CD4-positive, alpha-beta memory T cell (primary cell): Measurements from ENCODE around the gene MICB. TPM values are rescaled to one million over a fixed set of nuclear protein-coding genes. Genes with fewer than 3 reads are reported as not detected.
A peak's percentile ranks its signal among the peaks of the same experiment; 100 is the strongest.
"Not testable (repeated sequence)": the region's sequence is repeated elsewhere in the genome, so short reads cannot be mapped to it uniquely, and the experiment has no call there.

ENCODE experiments used
- CTCF ChIA-PET: fragments of 350-600 bp; sonication (Branson Sonifier 250); formaldehyde crosslinking; loops from one replicate; lab custom pipeline; 2021; ENCODE audit warnings: inconsistent platforms; ENCODE audit not compliant: partially characterized antibody; lab: Charles Lee
- POLR2A ChIA-PET: fragments of 350-600 bp; sonication (Branson Sonifier 250); formaldehyde crosslinking; loops from one replicate; lab custom pipeline; 2021; ENCODE audit not compliant: partially characterized antibody; lab: Charles Lee
- DNase-seq, 5 donors: peaks; one replicate each; pipeline versions ENCODE4 v3.0.0 to v3.0.0-alpha.2; 2020 to 2022; ENCODE audit warnings: mixed read lengths in 1 of 5
- H3K27ac ChIP-seq: one replicate; pipeline ENCODE4 v1.7.0; 2013; ENCODE audit warnings: low read depth, low read length
- H3K27me3 ChIP-seq: 2 replicates; pipeline ENCODE4 v1.7.0; 2013; ENCODE audit warnings: mild to moderate bottlenecking, low read length, moderate library complexity; ENCODE audit not compliant: insufficient read depth
- H3K36me3 ChIP-seq: 2 replicates; pipeline ENCODE4 v1.7.0; 2013; ENCODE audit warnings: mild to moderate bottlenecking, low read length, moderate library complexity; ENCODE audit not compliant: insufficient read depth
- H3K4me1 ChIP-seq: 2 replicates; pipeline ENCODE4 v1.7.0; 2013; ENCODE audit warnings: mild to moderate bottlenecking, low read length, moderate library complexity; ENCODE audit not compliant: insufficient read depth
- H3K4me3 ChIP-seq, 2 donors: one replicate each; pipeline ENCODE4 v1.7.0; 2013; ENCODE audit warnings: low read length in 2 of 2, mild to moderate bottlenecking in 1 of 2
- H3K9me3 ChIP-seq, 2 donors: one replicate each; pipeline ENCODE4 v1.7.0; 2013; ENCODE audit warnings: low read length in 2 of 2, control low read depth in 1 of 2; ENCODE audit not compliant: control insufficient read depth in 1 of 2
- H3K27ac Mint-ChIP-seq, 7 donors: one replicate each; pipeline ENCODE4 v1.8.0; 2020 to 2021; ENCODE audit warnings: mixed read lengths in 7 of 7, mild to moderate bottlenecking in 6 of 7, inconsistent platforms in 3 of 7, moderate library complexity in 3 of 7
- H3K27me3 Mint-ChIP-seq, 2 donors: one replicate each; pipeline ENCODE4 v1.8.0; 2020 to 2021; ENCODE audit warnings: mixed read lengths in 2 of 2
- H3K36me3 Mint-ChIP-seq, 2 donors: one replicate each; pipeline ENCODE4 v1.8.0; 2020 to 2021; ENCODE audit warnings: mixed read lengths in 2 of 2, inconsistent platforms in 1 of 2, mild to moderate bottlenecking in 1 of 2
- H3K4me1 Mint-ChIP-seq, 4 donors: one replicate each; pipeline ENCODE4 v1.8.0; 2020 to 2021; ENCODE audit warnings: mixed read lengths in 4 of 4, mild to moderate bottlenecking in 1 of 4
- H3K4me3 Mint-ChIP-seq, 8 donors: one replicate each; pipeline ENCODE4 v1.8.0; 2020 to 2021; ENCODE audit warnings: mixed read lengths in 8 of 8, mild to moderate bottlenecking in 7 of 8, moderate library complexity in 6 of 8, inconsistent platforms in 3 of 8
- H3K9me3 Mint-ChIP-seq, 8 donors: one replicate each; pipeline ENCODE4 v1.8.0; 2020 to 2021; ENCODE audit warnings: mixed read lengths in 8 of 8, mild to moderate bottlenecking in 5 of 8, inconsistent platforms in 3 of 8, moderate library complexity in 1 of 8
- intact Hi-C: fragments of 100-400 bp; cut with micrococcal nuclease; formaldehyde crosslinking; loops from one replicate; pipeline ENCODE4 v1.15.1; 2023
- polyA plus RNA-seq, 2 donors: library from polyadenylated mRNA; unstranded; fragments of 300-500 nt; fragmentation: Illumina TruSeq; gene quantifications; one replicate each; pipeline ENCODE4 v1.2.3, GENCODE V29; 2021
- total RNA-seq, 2 experiments: library from RNA; stranded (reverse); gene quantifications; one replicate each; pipeline ENCODE4 v1.2.3, GENCODE V29; 2021

MICB gene
- total and polyA plus RNA-seq, 4 experiments from 2014 or later, result 8.0 to 26.3 (median 16.5) TPM

- Mint-ChIP-seq H3K27me3 (no peaks in the 10 kb centered on the region), H3K4me3 (peak overlapping the region in 1 of 8 donors; percentile 22), H3K27ac (peak overlapping the region; percentile 70 to 99 (median 93)), H3K9me3 (no peaks in the 10 kb centered on the region), H3K4me1 (peaks cover 20 to 37% (median 28%) of the 10 kb centered on the region in 4 donors), H3K36me3 (peaks cover 0 to 9% of the 10 kb centered on the region in 2 donors)
- no peak for DNase-seq
- ChIA-PET CTCF (interaction anchor here (0.8 to 35.1 kb wide), 9 partner anchors 9 to 282 kb away, joined by 3 to 1152 read pairs (median 7); partner anchors contain the start of genes LST1, LTB, NCR3 and TNF), POLR2A (interaction anchor here (0.8 to 52.5 kb wide), 6 partner anchors 9 to 117 kb away, joined by 3 to 3597 read pairs (median 5); partner anchors contain the start of genes GPANK1, LST1, LTA and LTB)
- H3K4me3 ChIP-seq, result no peak overlapping the region
- peak overlapping the region; percentile 85 for H3K27ac ChIP-seq
- no peaks in the 10 kb centered on the region for H3K27me3 ChIP-seq
- peaks cover 4% of the 10 kb centered on the region for H3K36me3 ChIP-seq
- H3K9me3 ChIP-seq, result no peaks in the 10 kb centered on the region
- intact Hi-C loops, result loop anchor here (5.0 kb wide), 1 partner anchor 409 kb away; the partner anchor contains the start of genes NELFE and SKIC2
- peaks cover 35% of the 10 kb centered on the region for H3K4me1 ChIP-seq
These were observed 50.6 kb downstream of the MICB start for GRCh38 chr6:31548544-31548873.

GRCh38 chr6:31551371-31551770, 53.4 kb downstream of the MICB start:
- H3K27me3 Mint-ChIP-seq, H3K36me3 Mint-ChIP-seq, H3K27ac ChIP-seq, H3K4me3 ChIP-seq, H3K9me3 Mint-ChIP-seq, H3K36me3 ChIP-seq, H3K27me3 ChIP-seq, H3K9me3 ChIP-seq: not testable (repeated sequence)
- peak; percentile 68 to 72 (median 69) for DNase-seq
- peaks cover 38% of the 10 kb centered on the region for H3K4me1 ChIP-seq
- H3K4me3 Mint-ChIP-seq, result peak overlapping the region in 4 of 8 donors; percentile 16 to 46 (median 32)
- intact Hi-C loops, result loop anchor here (1.0 kb wide), 2 partner anchors 30 to 47 kb away; no protein-coding TSS in a partner anchor
- peaks cover 21 to 48% (median 33%) of the 10 kb centered on the region in 4 donors for H3K4me1 Mint-ChIP-seq
- CTCF ChIA-PET, result interaction anchor here (0.5 to 35.1 kb wide), 24 partner anchors 9 to 311 kb away, joined by 3 to 1152 read pairs (median 6); partner anchors contain the start of genes APOM, DDX39B, HSPA1B and LST1
- peak overlapping the region in 6 of 7 donors; percentile 79 to 92 (median 83) for H3K27ac Mint-ChIP-seq
- POLR2A ChIA-PET, result interaction anchor here (1.1 to 52.5 kb wide), 6 partner anchors 8 to 101 kb away, joined by 4 to 3597 read pairs (median 15); partner anchors contain the start of genes BAG6, DDX39B, LST1 and LTA

- CTCF ChIA-PET, result interaction anchor here (1.1 to 35.1 kb wide), 4 partner anchors 10 to 42 kb away, joined by 3 to 1152 read pairs (median 299); partner anchors contain the start of genes ATP6V1G2, LST1, LTB and NCR3
- Histone ChIP-seq H3K9me3 (no peaks in the 10 kb centered on the region), H3K27ac (no peak overlapping the region), H3K4me3 (no peak overlapping the region), H3K36me3 (no peaks in the 10 kb centered on the region), H3K4me1 (peaks cover 55% of the 10 kb centered on the region), H3K27me3 (no peaks in the 10 kb centered on the region)
- Mint-ChIP-seq H3K27ac (peak overlapping the region; percentile 28 to 94 (median 66)), H3K36me3 (peaks cover 4 to 16% of the 10 kb centered on the region in 2 donors), H3K4me3 (peak overlapping the region in 6 of 8 donors; percentile 9 to 30 (median 17)), H3K4me1 (peaks cover 37 to 62% (median 51%) of the 10 kb centered on the region in 4 donors), H3K27me3 (no peaks in the 10 kb centered on the region), H3K9me3 (no peaks in the 10 kb centered on the region)
- no peak for DNase-seq
- POLR2A ChIA-PET, result interaction anchor here (0.9 to 52.5 kb wide), 2 partner anchors 9 to 26 kb away, joined by 3 to 3597 read pairs; partner anchors contain the start of genes LST1, LTA, LTB and NCR3
- intact Hi-C loops, result no loop called here
These were observed 58.4 kb downstream of the MICB start for GRCh38 chr6:31556307-31556706.

- DNase-seq, result no peak
- Histone ChIP-seq H3K36me3 (no peaks in the 10 kb centered on the region), H3K27me3 (no peaks in the 10 kb centered on the region), H3K4me3 (no peak overlapping the region), H3K9me3 (no peaks in the 10 kb centered on the region), H3K27ac (peak overlapping the region; percentile 58), H3K4me1 (peaks cover 68% of the 10 kb centered on the region)
- Mint-ChIP-seq H3K27me3 (no peaks in the 10 kb centered on the region), H3K4me3 (peak overlapping the region in 4 of 8 donors; percentile 6 to 66 (median 36)), H3K36me3 (peaks cover 10 to 19% of the 10 kb centered on the region in 2 donors), H3K9me3 (no peaks in the 10 kb centered on the region), H3K27ac (peak overlapping the region; percentile 22 to 94 (median 70)), H3K4me1 (peaks cover 42 to 66% (median 56%) of the 10 kb centered on the region in 4 donors)
- POLR2A ChIA-PET, result interaction anchor here (0.6 to 52.5 kb wide), 8 partner anchors 9 to 628 kb away, joined by 3 to 3597 read pairs (median 6); partner anchors contain the start of genes BAG6, DDX39B, LST1 and LTA
- CTCF ChIA-PET, result interaction anchor here (1.7 to 35.1 kb wide), 3 partner anchors 10 to 41 kb away, joined by 4 to 1152 read pairs (median 595); partner anchors contain the start of genes LST1, LTB, NCR3 and TNF
- intact Hi-C loops, result no loop called here
These were observed 59.7 kb downstream of the MICB start for GRCh38 chr6:31557443-31558317.

GRCh38 chr6:31558318-31558625, 60.3 kb downstream of the MICB start:
- H3K9me3 ChIP-seq, result no peaks in the 10 kb centered on the region
- ChIA-PET CTCF (interaction anchor here (1.5 to 35.1 kb wide), 5 partner anchors 10 to 40 kb away, joined by 4 to 1152 read pairs (median 10); partner anchors contain the start of genes LST1, LTB, NCR3 and NFKBIL1), POLR2A (interaction anchor here (0.8 to 52.5 kb wide), 9 partner anchors 8 to 94 kb away, joined by 3 to 3597 read pairs (median 4); partner anchors contain the start of genes BAG6, DDX39B, LST1 and LTA)
- Mint-ChIP-seq H3K4me3 (peak overlapping the region; percentile 76 to 90 (median 84)), H3K4me1 (peaks cover 46 to 71% (median 60%) of the 10 kb centered on the region in 4 donors), H3K27ac (peak overlapping the region in 6 of 7 donors; percentile 91 to 98 (median 95)), H3K9me3 (no peaks in the 10 kb centered on the region), H3K27me3 (no peaks in the 10 kb centered on the region), H3K36me3 (peaks cover 14 to 19% of the 10 kb centered on the region in 2 donors)
- H3K4me3 ChIP-seq, result peak overlapping the region; percentile 1 to 53
- peak overlapping the region; percentile 58 for H3K27ac ChIP-seq
- no peak for DNase-seq
- no peaks in the 10 kb centered on the region for H3K36me3 ChIP-seq
- peaks cover 73% of the 10 kb centered on the region for H3K4me1 ChIP-seq
- intact Hi-C loops, result no loop called here
- H3K27me3 ChIP-seq, result no peaks in the 10 kb centered on the region

- no peaks in the 10 kb centered on the region for H3K27me3 ChIP-seq
- H3K27me3 Mint-ChIP-seq, result no peaks in the 10 kb centered on the region
- peaks cover 17 to 20% of the 10 kb centered on the region in 2 donors for H3K36me3 Mint-ChIP-seq
- peak overlapping the region; percentile 91 to 99 (median 95) for H3K27ac Mint-ChIP-seq
- peak overlapping the region; percentile 76 to 90 (median 84) for H3K4me3 Mint-ChIP-seq
- peak overlapping the region; percentile 1 to 53 for H3K4me3 ChIP-seq
- H3K9me3 Mint-ChIP-seq, result no peaks in the 10 kb centered on the region
- peak overlapping the region; percentile 58 for H3K27ac ChIP-seq
- no peaks in the 10 kb centered on the region for H3K36me3 ChIP-seq
- H3K9me3 ChIP-seq, result no peaks in the 10 kb centered on the region
- CTCF ChIA-PET, result interaction anchor here (0.8 to 35.1 kb wide), 6 partner anchors 9 to 40 kb away, joined by 3 to 1152 read pairs (median 8); partner anchors contain the start of genes ATP6V1G2, LST1, LTB and NCR3
- POLR2A ChIA-PET, result interaction anchor here (0.6 to 52.5 kb wide), 12 partner anchors 9 to 304 kb away, joined by 3 to 3597 read pairs (median 3); partner anchors contain the start of genes ABHD16A, ATP6V1G2, BAG6 and DDAH2
- peak; percentile 64 to 89 (median 72) for DNase-seq
- intact Hi-C loops, result loop anchor here (1.0 kb wide), 2 partner anchors 9 to 23 kb away; partner anchors contain the start of gene LTB
- peaks cover 48 to 77% (median 62%) of the 10 kb centered on the region in 4 donors for H3K4me1 Mint-ChIP-seq
- H3K4me1 ChIP-seq, result peaks cover 79% of the 10 kb centered on the region
These were observed 60.9 kb downstream of the MICB start for GRCh38 chr6:31558631-31559500.
